Nephron (organoid): ENCODE results near the gene ADORA1.

Source experiments
- H3K27ac Mint-ChIP-seq, 3 experiments: 2 replicates each; pipeline ENCODE4 v1.8.0; 2020; ENCODE audit warnings: mixed read lengths in 3 of 3, mild to moderate bottlenecking in 2 of 3, moderate library complexity in 1 of 3
- H3K27me3 Mint-ChIP-seq: 2 replicates; pipeline ENCODE4 v1.8.0; 2021; ENCODE audit warnings: low read depth, mild to moderate bottlenecking, moderate library complexity, mixed read lengths
- H3K36me3 Mint-ChIP-seq: 2 replicates; pipeline ENCODE4 v1.8.0; 2020; ENCODE audit warnings: low read depth, mixed read lengths
- H3K4me1 Mint-ChIP-seq: 2 replicates; pipeline ENCODE4 v1.8.0; 2020; ENCODE audit warnings: mixed read lengths
- H3K4me3 Mint-ChIP-seq, 3 experiments: 2 replicates each; pipeline ENCODE4 v1.8.0; 2020; ENCODE audit warnings: mild to moderate bottlenecking in 3 of 3, mixed read lengths in 3 of 3, moderate library complexity in 2 of 3
- H3K9me3 Mint-ChIP-seq: 2 replicates; pipeline ENCODE4 v1.8.0; 2020; ENCODE audit warnings: mixed read lengths
- CTCF ChIP-seq, 3 experiments: fragments of 200-600 bp; sonication (generic); IDR thresholded peaks; one replicate each; pipeline ENCODE4 v1.5.0; 2021; ENCODE audit warnings: antibody characterized with exemption in 3 of 3; ENCODE audit not compliant: unreplicated experiment in 3 of 3

Gene ADORA1

GRCh38 chr1:203121186-203122015 lies 6.1 kb upstream of the ADORA1 start:
- Mint-ChIP-seq H3K9me3 (no peaks in the 10 kb centered on the region), H3K4me3 (no peak overlapping the region)

GRCh38 chr1:203122159-203122558 lies 5.4 kb upstream of the ADORA1 start:
- no peak overlapping the region for H3K4me3 Mint-ChIP-seq
- no peak for TF ChIP-seq CTCF (IDR thresholded peaks at IDR 0.05; ENCODE audit: unreplicated experiment in 3 of 3)
- H3K9me3 Mint-ChIP-seq: no peaks in the 10 kb centered on the region
- no peaks in the 10 kb centered on the region for H3K36me3 Mint-ChIP-seq
- H3K4me1 Mint-ChIP-seq: peaks cover 69% of the 10 kb centered on the region
- peak overlapping the region in 1 of 3 experiments; percentile 0 for H3K27ac Mint-ChIP-seq
- peaks cover 51% of the 10 kb centered on the region for H3K27me3 Mint-ChIP-seq

More at GRCh38 chr1:203121186-203122015, 6.1 kb upstream of the ADORA1 start:
- Mint-ChIP-seq H3K27ac (peak overlapping the region in 2 of 3 experiments; percentile 0 to 11), H3K36me3 (no peaks in the 10 kb centered on the region), H3K4me1 (peaks cover 66% of the 10 kb centered on the region), H3K27me3 (peaks cover 49% of the 10 kb centered on the region)
- no peak for TF ChIP-seq CTCF (IDR thresholded peaks at IDR 0.05; ENCODE audit: unreplicated experiment in 3 of 3)

GRCh38 chr1:203124011-203124410 lies 3.5 kb upstream of the ADORA1 start:
- no peak overlapping the region for H3K27ac Mint-ChIP-seq
- H3K9me3 Mint-ChIP-seq: no peaks in the 10 kb centered on the region
- no peak overlapping the region for H3K4me3 Mint-ChIP-seq
- no peak for TF ChIP-seq CTCF (IDR thresholded peaks at IDR 0.05; ENCODE audit: unreplicated experiment in 3 of 3)
- peaks cover 72% of the 10 kb centered on the region for H3K4me1 Mint-ChIP-seq
- no peaks in the 10 kb centered on the region for H3K36me3 Mint-ChIP-seq
- peaks cover 48% of the 10 kb centered on the region for H3K27me3 Mint-ChIP-seq

GRCh38 chr1:203124546-203125317 lies 2.8 kb upstream of the ADORA1 start:
- peaks cover 47% of the 10 kb centered on the region for H3K27me3 Mint-ChIP-seq
- H3K27ac Mint-ChIP-seq: no peak overlapping the region
- TF ChIP-seq CTCF (IDR thresholded peaks at IDR 0.05; ENCODE audit: unreplicated experiment in 3 of 3): no peak
- H3K9me3 Mint-ChIP-seq: no peaks in the 10 kb centered on the region
- H3K4me1 Mint-ChIP-seq: peaks cover 76% of the 10 kb centered on the region
- H3K36me3 Mint-ChIP-seq: no peaks in the 10 kb centered on the region
- H3K4me3 Mint-ChIP-seq: peak overlapping the region in 1 of 3 experiments; percentile 12

- peak; percentile 41 to 61 (median 57) for TF ChIP-seq CTCF (IDR thresholded peaks at IDR 0.05; ENCODE audit: unreplicated experiment in 3 of 3)
- Mint-ChIP-seq H3K27me3 (peaks cover 41% of the 10 kb centered on the region), H3K4me1 (peaks cover 74% of the 10 kb centered on the region), H3K36me3 (no peaks in the 10 kb centered on the region), H3K4me3 (peak overlapping the region; percentile 77 to 83 (median 82)), H3K27ac (peak overlapping the region in 2 of 3 experiments; percentile 34 to 36), H3K9me3 (no peaks in the 10 kb centered on the region)
Measured at GRCh38 chr1:203126151-203126865, 1.2 kb upstream of the ADORA1 start.
